Esophagus squamous epithelium (tissue), 5 donors: ENCODE data around the gene C1orf141. TPM values are rescaled to one million over a fixed set of nuclear protein-coding genes. Genes with fewer than 3 reads are reported as not detected.

Experiments
- DNase-seq: peaks from one replicate; lab custom pipeline; 2025; lab: John Stamatoyannopoulos, UW
- H3K27ac ChIP-seq, 4 donors: fragments of 200-600 bp; sonication (generic); one replicate each; pipeline ENCODE4 v1.5.1; 2016 to 2019; ENCODE audit warnings: mild to moderate bottlenecking in 1 of 4
- H3K27me3 ChIP-seq, 4 donors: fragments of 200-600 bp; sonication (generic); 1 replicate in 3 of 4; 2 replicates in 1 of 4; pipeline versions ENCODE4 v1.5.1 to v1.6.0; 2017 to 2021; ENCODE audit warnings: antibody characterized with exemption in 1 of 4
- H3K36me3 ChIP-seq, 3 donors: fragments of 200-600 bp; sonication (generic); one replicate each; pipeline ENCODE4 v1.5.1; 2016 to 2019
- H3K4me1 ChIP-seq, 3 donors: fragments of 200-600 bp; sonication (generic); one replicate each; pipeline ENCODE4 v1.5.1; 2017 to 2019
- H3K4me3 ChIP-seq, 4 donors: fragments of 200-600 bp; sonication (generic); 1 replicate in 3 of 4; 2 replicates in 1 of 4; pipeline ENCODE4 v1.5.1; 2016 to 2019; ENCODE audit warnings: mild to moderate bottlenecking in 2 of 4, moderate library complexity in 1 of 4
- H3K9me3 ChIP-seq, 3 donors: fragments of 200-600 bp; sonication (generic); one replicate each; pipeline ENCODE4 v1.5.1; 2016 to 2019
- CTCF ChIP-seq, 6 experiments: fragments of 450-650 bp in 4 of 6; fragments of 200-600 bp in 2 of 6; sonication (generic) in 2 of 6; IDR thresholded peaks; one replicate each; pipeline ENCODE4 v1.5.1; 2016 to 2019; ENCODE audit warnings: antibody characterized with exemption in 6 of 6, mild to moderate bottlenecking in 4 of 6, moderate library complexity in 4 of 6
- POLR2A ChIP-seq, 4 donors: fragments of 450-650 bp; IDR thresholded peaks; one replicate each; pipeline ENCODE4 v1.6.1; 2017; ENCODE audit warnings: antibody characterized with exemption in 4 of 4, mild to moderate bottlenecking in 4 of 4, moderate library complexity in 3 of 4
- WGBS, 2 donors: methylation state at CpG; one replicate each; pipeline ENCODE4 v1.1.5; 2018; 5-methylcytosine and 5-hydroxymethylcytosine counted together
- intact Hi-C: fragments of 100-400 bp; cut with DNase I; formaldehyde crosslinking; loops from one replicate; pipeline ENCODE4 v1.15.0; 2022
- total RNA-seq, 4 donors: library from RNA; depleted of rRNA; stranded (reverse); fragments of >200 nt; gene quantifications; one replicate each; pipeline ENCODE4 v1.1.0, GENCODE V29; 2016
- donor health status: DM: yes; HTN: yes; CAD: no.

C1orf141 gene
- total RNA-seq, 4 donors from 2014 or later = not detected

- no peak overlapping the region for H3K27ac ChIP-seq
- no peaks in the 10 kb centered on the region for H3K9me3 ChIP-seq
- no peak overlapping the region for H3K4me3 ChIP-seq
- no peaks in the 10 kb centered on the region for H3K27me3 ChIP-seq
- H3K36me3 ChIP-seq = no peaks in the 10 kb centered on the region
- TF ChIP-seq POLR2A (IDR thresholded peaks at IDR 0.05) (no peak), CTCF (IDR thresholded peaks at IDR 0.05) (no peak)
- intact Hi-C loops = no loop called here
- DNase-seq = no peak
- 67 to 78% methylated on average over 2 of the region's 2 CpGs for WGBS, 2 donors
- H3K4me1 ChIP-seq = peaks cover 0 to 6% (median 0%) of the 10 kb centered on the region in 3 donors
Observed at GRCh38 chr1:67171574-67171955, 36.8 kb upstream of the C1orf141 start.

DNA sequence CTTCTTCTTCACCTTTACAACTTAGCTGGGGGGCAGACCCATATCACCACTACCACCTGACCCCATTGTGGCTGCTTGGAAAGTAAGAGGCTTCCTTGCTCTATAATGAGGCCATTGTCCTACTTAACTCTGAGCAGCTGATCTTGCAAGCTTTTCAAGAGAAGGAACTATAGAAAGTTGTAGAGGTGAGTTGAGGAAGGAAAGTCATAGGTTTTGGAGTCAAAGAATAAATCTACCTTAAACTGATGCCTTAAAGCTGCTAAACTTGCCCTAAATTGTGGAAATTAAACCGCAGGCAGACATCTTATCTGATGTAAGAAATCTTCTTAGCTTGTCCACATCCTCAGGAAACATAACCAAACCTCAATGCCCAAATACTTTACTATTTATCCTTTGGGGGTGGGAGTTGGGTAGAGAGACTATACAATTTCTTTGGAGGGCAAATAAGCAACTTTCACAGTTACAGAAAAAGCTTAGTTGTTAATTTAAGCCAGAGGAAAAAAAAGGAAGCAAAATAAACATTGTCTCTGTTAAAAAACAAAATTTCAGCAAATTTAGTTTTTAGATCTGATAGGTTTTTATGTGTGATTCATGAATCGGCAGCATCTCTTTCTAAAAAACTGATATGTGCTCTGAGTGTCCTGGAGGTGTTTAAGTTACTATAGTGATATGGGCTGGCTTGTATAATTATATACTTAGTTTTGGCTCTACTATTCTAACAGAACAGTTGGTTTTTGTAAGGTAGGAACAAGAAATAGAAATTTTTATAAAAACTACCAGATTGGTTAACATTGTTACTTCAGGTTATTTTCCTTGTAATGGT is 36.2 kb upstream of the C1orf141 start:
- peaks cover 0 to 6% (median 0%) of the 10 kb centered on the region in 3 donors for H3K4me1 ChIP-seq
- no peak for DNase-seq
- H3K4me3 ChIP-seq = no peak overlapping the region
- H3K27ac ChIP-seq = no peak overlapping the region
- no peaks in the 10 kb centered on the region for H3K36me3 ChIP-seq
- intact Hi-C loops = no loop called here
- H3K9me3 ChIP-seq = no peaks in the 10 kb centered on the region
- WGBS, 2 donors = 62 to 80% methylated on average over 2 of the region's 2 CpGs
- TF ChIP-seq CTCF (IDR thresholded peaks at IDR 0.05) = no peak
- no peak for TF ChIP-seq POLR2A (IDR thresholded peaks at IDR 0.05)
- H3K27me3 ChIP-seq = no peaks in the 10 kb centered on the region

DNA sequence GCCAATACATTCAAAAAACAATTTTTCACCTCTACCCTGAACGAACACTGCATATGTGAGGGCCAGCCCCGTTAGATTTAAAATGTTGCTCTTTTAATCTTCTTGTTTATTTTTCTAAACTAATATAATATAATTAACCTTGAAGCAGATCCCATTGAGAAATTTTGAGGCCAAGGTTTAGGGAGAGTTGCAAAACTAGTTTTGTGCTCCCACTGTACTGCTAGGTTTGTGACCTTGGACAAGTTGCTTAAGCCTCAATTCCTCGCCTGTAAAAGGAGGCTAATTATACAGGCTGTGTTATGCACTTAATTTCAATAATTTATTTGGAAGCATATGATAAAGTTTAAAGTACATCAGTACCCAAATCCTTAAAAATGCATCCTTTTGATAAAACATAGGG is 35.2 kb upstream of the C1orf141 start:
- Histone ChIP-seq H3K4me1 (peaks cover 0 to 6% (median 0%) of the 10 kb centered on the region in 3 donors), H3K9me3 (no peaks in the 10 kb centered on the region), H3K4me3 (no peak overlapping the region), H3K36me3 (no peaks in the 10 kb centered on the region), H3K27me3 (no peaks in the 10 kb centered on the region), H3K27ac (no peak overlapping the region)
- WGBS, 2 donors = 47 to 53% methylated on average over 3 of the region's 3 CpGs
- intact Hi-C loops = no loop called here
- TF ChIP-seq CTCF (IDR thresholded peaks at IDR 0.05) = no peak
- no peak for TF ChIP-seq POLR2A (IDR thresholded peaks at IDR 0.05)
- no peak for DNase-seq

DNA sequence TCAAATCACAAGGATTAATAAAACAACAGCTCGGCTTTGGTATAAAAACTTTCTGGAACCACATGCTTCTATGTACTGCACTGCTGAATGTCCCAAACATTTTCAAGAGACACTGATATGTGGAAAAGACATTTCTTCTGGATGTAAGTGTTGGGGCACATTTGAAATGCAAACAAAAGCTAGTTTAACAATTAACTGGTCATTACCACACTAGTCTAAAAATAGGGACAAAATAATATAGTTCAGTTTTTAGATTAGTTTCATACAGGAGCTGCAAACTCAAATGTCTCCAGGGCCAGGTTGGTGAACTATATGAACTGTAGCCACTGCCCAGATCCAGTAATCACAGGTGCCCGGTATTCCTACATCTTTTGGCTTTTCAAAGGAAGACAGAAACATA is 34.7 kb upstream of the C1orf141 start:
- no peaks in the 10 kb centered on the region for H3K9me3 ChIP-seq

More for the DNA sequence above, 34.7 kb upstream of the C1orf141 start:
- intact Hi-C loops = no loop called here
- Histone ChIP-seq H3K27me3 (no peaks in the 10 kb centered on the region), H3K4me1 (peaks cover 0 to 6% (median 0%) of the 10 kb centered on the region in 3 donors), H3K4me3 (no peak overlapping the region), H3K36me3 (no peaks in the 10 kb centered on the region), H3K27ac (no peak overlapping the region)
- WGBS, 2 donors = 56 to 78% methylated on average over 2 of the region's 2 CpGs
- no peak for DNase-seq
- TF ChIP-seq POLR2A (IDR thresholded peaks at IDR 0.05) (no peak), CTCF (IDR thresholded peaks at IDR 0.05) (no peak)
